HuH-7.5 (cell line): ENCODE data around the gene AKT2.

Source experiments
- DNase-seq: peaks from one replicate; pipeline ENCODE4 v3.0.0; 2011; ENCODE audit warnings: low spot score

Gene AKT2

DNA sequence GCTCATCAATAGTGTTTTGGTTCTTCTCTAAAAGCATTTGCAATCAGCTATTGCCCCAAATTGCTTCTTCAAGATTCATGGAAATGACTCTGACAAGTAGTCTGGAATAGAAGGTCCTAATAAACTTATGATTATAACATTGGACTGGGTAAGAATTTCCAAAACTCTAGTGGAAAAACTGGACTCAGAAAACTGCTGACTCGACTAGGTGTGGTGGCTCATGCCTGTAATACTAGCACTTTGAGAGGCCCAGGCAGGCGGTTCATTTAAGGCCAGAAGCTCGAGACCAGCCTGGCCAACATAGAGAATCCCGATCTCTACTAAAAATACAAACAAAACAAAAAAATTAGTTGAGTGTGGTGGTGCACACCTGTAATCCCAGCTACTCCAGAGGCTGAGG is 15.5 kb upstream of the AKT2 start:
- no peak for DNase-seq

DNA sequence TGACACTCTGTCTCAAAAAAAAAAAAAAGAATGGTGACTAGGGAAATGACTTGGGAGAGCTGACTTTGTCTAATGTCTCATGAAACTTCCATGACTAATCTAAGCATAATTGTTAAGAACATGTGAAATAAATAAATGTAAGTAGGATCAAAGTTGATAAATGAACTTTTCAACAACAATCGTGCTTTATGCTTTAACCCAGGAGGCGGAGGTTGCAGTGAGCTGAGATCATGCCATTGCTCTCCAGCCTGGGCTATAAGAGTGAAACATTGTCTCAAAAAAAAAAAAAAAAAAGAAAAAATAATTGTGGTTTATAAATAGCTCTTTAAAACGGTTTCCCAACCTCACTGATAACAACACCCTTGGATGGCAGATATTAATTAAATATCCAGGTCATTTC is 12.9 kb upstream of the AKT2 start:
- DNase-seq: no peak

DNA sequence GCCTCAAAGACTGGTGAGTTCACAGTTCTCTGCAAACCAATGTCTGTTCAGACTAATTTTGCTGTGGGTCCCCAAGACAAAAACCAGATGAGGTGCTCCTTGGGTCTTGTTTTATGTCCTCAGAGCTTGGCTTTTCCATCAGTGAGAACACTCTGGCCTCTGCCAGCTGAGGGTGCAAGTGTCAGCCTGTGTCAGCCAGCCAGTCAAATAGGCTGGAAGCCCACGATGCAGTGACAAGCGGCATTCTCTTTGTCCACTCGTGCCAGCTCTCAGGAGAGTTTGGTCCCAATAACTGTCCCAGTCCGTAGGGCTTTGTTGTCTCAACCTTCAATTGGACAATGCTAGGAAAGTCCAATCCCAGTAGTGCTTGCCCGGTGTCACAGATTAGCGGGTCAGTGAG is 9.4 kb upstream of the AKT2 start:
- no peak for DNase-seq

DNA sequence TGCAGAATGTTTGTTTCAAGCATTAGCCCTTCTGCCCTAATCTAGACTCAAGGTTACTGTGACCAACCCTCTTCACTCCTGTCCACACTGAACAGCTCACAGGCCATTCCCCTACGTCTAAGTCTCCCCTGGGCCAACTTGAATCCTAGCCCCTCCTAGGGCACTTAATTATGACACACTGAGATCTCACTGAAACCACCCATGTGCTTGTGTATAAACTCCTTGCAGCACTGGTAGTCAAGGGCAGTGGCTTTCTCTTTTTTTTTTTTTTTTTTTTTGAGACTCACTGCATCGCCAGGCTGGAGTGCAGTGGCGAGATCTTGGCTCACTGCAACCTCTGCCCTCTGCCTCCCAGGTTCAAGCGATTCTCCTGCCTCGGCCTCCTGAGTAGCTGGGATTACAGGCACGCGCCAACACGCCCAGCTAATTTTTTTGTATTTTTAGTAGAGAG is 1.9 kb upstream of the AKT2 start:
- no peak for DNase-seq

GRCh38 chr19:40286235-40286970 is 1.3 kb upstream of the AKT2 start:
- no peak for DNase-seq

GRCh38 chr19:40285353-40286234 is 449 bp upstream of the AKT2 start:
- DNase-seq: peak; percentile 94

DNA sequence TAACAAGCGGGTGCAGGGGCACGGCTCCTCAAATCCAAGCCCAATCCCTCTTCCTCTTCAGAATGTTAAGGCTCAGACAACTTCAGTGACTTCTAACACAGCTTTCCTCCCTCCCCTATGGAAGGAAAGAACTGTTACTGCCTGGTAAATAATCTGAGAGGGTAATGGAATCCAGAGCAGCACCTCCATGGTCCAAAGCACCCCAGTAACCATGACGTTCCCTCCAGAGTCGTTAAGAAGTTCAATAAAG is 969 bp downstream of the AKT2 start:
- DNase-seq: no peak

- no peak for DNase-seq
Measured at GRCh38 chr19:40283414-40284250, 1.5 kb downstream of the AKT2 start.

DNA sequence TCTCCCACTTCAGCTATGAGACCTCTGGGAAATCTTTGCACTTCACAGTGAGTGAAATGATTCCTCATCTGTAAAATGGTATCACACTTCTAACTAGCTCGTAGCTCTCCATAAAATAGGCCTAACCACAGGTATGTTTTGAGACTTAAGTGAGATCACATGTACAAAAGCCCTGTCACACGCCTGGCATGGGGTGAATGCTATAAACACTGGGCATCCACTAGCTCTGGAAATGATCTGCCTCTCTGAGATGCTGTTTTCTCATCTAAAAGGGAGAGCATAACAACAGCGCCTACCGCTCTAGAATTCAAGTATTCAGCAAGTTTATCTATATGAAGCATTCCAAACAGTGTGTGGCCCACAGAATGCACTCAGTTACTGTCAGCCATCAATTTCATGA is 2.2 kb downstream of the AKT2 start:
- no peak for DNase-seq

DNA sequence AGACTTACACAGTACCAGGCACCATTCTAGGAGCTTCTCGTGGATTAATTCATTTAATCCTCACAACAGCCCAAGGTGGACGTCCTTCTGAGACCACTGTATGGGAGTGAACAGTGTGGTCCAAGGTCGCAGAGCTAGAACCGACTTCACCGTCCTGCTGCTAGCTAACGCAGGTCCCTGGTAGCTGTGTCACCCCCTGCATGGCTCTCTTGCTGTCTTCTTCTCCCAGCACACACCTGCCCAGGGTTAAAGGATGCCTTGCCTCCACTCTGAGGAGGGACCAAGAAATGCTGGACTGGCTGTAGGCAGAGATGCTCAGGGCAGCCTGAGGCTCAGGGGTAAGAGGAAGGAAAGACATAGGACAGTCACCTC is 3.0 kb downstream of the AKT2 start:
- DNase-seq: no peak

GRCh38 chr19:40281381-40282208 is 3.5 kb downstream of the AKT2 start:
- no peak for DNase-seq

- no peak for DNase-seq
Measured at GRCh38 chr19:40280608-40281221, 4.4 kb downstream of the AKT2 start.

GRCh38 chr19:40279761-40280607 is 5.2 kb downstream of the AKT2 start:
- no peak for DNase-seq

- DNase-seq: no peak
Measured at GRCh38 chr19:40279120-40279551, 6.0 kb downstream of the AKT2 start.

DNA sequence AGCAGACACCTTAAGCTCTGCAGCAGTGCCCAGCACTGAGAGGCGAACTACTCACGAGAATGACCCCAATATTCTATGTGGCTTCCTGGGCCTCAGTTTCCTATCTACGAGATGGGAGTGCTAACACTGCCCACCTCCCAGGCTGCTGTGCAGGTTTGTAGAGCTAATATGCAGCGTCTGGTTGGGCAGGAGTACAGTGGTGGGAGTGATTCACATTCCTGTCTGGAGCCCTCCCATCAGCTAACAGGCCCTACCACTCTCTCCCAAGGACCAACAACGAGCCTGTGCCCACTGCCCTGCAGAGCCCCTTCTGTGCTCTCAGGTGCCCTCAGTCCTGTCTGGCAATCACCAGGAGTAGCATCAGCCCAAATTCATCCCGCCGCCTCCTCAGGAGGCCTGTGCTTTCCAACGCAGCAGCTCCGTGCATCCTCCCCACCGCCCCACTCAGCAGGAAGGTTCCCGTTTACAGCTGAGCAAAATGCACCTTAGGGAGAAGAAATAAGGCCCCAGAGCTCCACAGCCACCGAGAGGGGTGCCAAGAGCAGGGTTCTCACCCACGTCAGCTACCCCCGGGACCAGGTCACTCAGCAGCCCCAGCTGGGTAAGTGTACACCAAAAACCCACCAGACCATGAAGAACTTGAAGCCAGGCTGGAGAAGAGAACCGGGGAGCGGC is 6.6 kb downstream of the AKT2 start:
- no peak for DNase-seq

DNA sequence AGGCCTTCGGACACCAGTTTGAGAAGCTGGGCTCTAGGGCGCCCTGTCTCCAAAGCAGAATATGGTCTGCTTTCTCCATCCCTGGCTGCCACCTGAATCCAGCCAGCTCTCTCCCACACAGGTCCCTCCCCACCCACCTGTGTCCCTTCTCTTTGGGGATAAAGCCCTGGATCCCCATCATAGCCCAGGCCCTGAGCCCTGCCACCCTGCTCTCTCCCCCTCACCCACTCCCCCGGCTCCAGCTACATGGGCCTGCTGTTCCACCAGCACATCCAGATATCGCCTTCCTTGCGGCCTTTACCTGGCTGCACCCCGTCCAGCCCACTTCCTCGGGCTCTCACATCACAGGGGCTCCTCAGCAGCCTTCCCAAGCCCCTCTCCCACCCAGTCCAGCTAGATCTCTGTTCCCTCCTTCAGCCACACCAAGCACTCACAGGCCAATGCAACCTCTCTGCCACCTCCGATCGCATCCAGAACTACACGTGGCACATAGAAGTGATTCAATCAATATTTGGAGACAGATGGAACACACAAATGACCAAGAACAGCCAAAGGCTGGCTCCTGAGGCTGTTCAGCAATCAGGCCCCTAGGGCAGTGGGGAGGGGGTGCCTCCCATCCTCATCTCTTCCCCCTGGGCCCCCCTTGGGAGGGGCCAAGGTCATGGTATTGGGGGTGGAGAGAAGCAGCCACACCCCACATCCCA is 7.6 kb downstream of the AKT2 start:
- no peak for DNase-seq

GRCh38 chr19:40274585-40275544 is 10.3 kb downstream of the AKT2 start:
- DNase-seq: no peak
